ENCODE data around the gene NMD3. TPM values are rescaled to one million over a fixed set of nuclear protein-coding genes. Genes with fewer than 3 reads are reported as not detected.
A peak's percentile ranks its signal among the peaks of the same experiment; 100 is the strongest.

Gene NMD3
- polyA plus RNA-seq, 2 of the 4 experiments (the other 2 are of a cell fraction), result 53.4 to 66.5 TPM

GRCh38 chr3:161221806-161222600 lies 892 bp downstream of the NMD3 start:
- ATAC-seq (peak in 1 of 2 experiments; percentile 33; a peak in 3 of 6 replicates), FAIRE-seq (no peak), DNase-seq (ENCODE audit: low read depth in 1 of 2, low spot score in 1 of 2) (peak in 1 of 2 experiments; percentile 21)
- Histone ChIP-seq H3K4me2 (peak overlapping the region; percentile 95), H3K27ac (peak overlapping the region; percentile 89 to 97), H3K4me3 (peak overlapping the region; percentile 80), H3K4me1 (peaks cover 18% of the 10 kb centered on the region; the same call in 2 of the 3 replicates), H3K9me3 (no peaks in the 10 kb centered on the region)
- ChIA-PET POLR2A (interaction anchor here (0.6 to 0.8 kb wide), 3 partner anchors 9 to 1456 kb away, joined by 3 to 8 read pairs (median 3); no protein-coding TSS in a partner anchor), CTCF (interaction anchor here (0.7 to 2.7 kb wide), 5 partner anchors 9 to 202 kb away, joined by 3 to 13 read pairs (median 4); no protein-coding TSS in a partner anchor)
- TF ChIP-seq ATOH8 (CRISPR knock-in tag; IDR thresholded peaks at IDR 0.05; ENCODE audit: low read depth) (no peak), RFX5 (IDR thresholded peaks at IDR 0.05) (no peak), MYC (IDR thresholded peaks at IDR 0.05; ENCODE audit: borderline replicate concordance, low read length) (no peak), PHF8 (IDR thresholded peaks at IDR 0.05; ENCODE audit: borderline replicate concordance, low read depth) (no peak), MAX (IDR thresholded peaks at IDR 0.05) (no peak), POLR2AphosphoS2 (conservative IDR thresholded peaks at IDR 0.05; ENCODE audit: low read length) (no peak), E2F6 (IDR thresholded peaks at IDR 0.05; ENCODE audit: borderline replicate concordance, low read depth) (no peak), CEBPB (IDR thresholded peaks at IDR 0.05) (no peak), HES2 (IDR thresholded peaks at IDR 0.05) (no peak), ESRRA (IDR thresholded peaks at IDR 0.05; ENCODE audit: borderline replicate concordance, low read length) (no peak), NFE2L2 (conservative IDR thresholded peaks at IDR 0.05; ENCODE audit: low read length) (no peak), POLR2A (IDR thresholded peaks at IDR 0.05; ENCODE audit: low read length) (no peak), RAD21 (conservative IDR thresholded peaks at IDR 0.05 in 1 of 2, IDR thresholded peaks at IDR 0.05 in 1 of 2) (no peak), HEYL (CRISPR knock-in tag; IDR thresholded peaks at IDR 0.05) (no peak)
- WGBS (ENCODE audit: missing lambda C conversion rate), result 2% methylated on average over 19 of the region's 19 CpGs

- FAIRE-seq (no peak), ATAC-seq (no peak), DNase-seq (ENCODE audit: low read depth in 1 of 2, low spot score in 1 of 2) (no peak)
- CTCF ChIA-PET, result interaction anchor here (0.7 to 2.7 kb wide), 4 partner anchors 8 to 201 kb away, joined by 3 to 13 read pairs (median 4); no protein-coding TSS in a partner anchor
- 5% methylated on average over 2 of the region's 2 CpGs for WGBS (ENCODE audit: missing lambda C conversion rate)
- Histone ChIP-seq H3K9me3 (no peaks in the 10 kb centered on the region), H3K4me1 (peaks cover 16% of the 10 kb centered on the region; the same call in 2 of the 3 replicates), H3K4me2 (peak overlapping the region; percentile 95), H3K4me3 (peak overlapping the region; percentile 80), H3K27ac (peak overlapping the region in 1 of 2 experiments; percentile 33; a peak in 2 of 6 replicates)
- POLR2A ChIA-PET, result no interaction called here
- TF ChIP-seq FOSB (CRISPR knock-in tag; IDR thresholded peaks at IDR 0.05) (no peak), JUNB (IDR thresholded peaks at IDR 0.05) (no peak), MAX (IDR thresholded peaks at IDR 0.05) (no peak), REST (IDR thresholded peaks at IDR 0.05) (no peak), CTCF (IDR thresholded peaks at IDR 0.05) (no peak), ZFP36 (IDR thresholded peaks at IDR 0.05; ENCODE audit: borderline replicate concordance, partially characterized antibody) (no peak), PBX3 (IDR thresholded peaks at IDR 0.05) (no peak), POLR2AphosphoS2 (conservative IDR thresholded peaks at IDR 0.05; ENCODE audit: low read length) (no peak), SMC3 (IDR thresholded peaks at IDR 0.05) (no peak), CBX2 (IDR thresholded peaks at IDR 0.05; ENCODE audit: borderline replicate concordance, low read depth) (no peak), ZC3H11A (IDR thresholded peaks at IDR 0.05) (no peak), SREBF2 (IDR thresholded peaks at IDR 0.05) (no peak), ZNF302 (CRISPR knock-in tag; IDR thresholded peaks at IDR 0.05) (no peak), MAZ (IDR thresholded peaks at IDR 0.05; ENCODE audit: borderline replicate concordance, low read depth, low read length) (no peak), MYC (IDR thresholded peaks at IDR 0.05; ENCODE audit: borderline replicate concordance, low read length) (no peak), MAFK (IDR thresholded peaks at IDR 0.05; ENCODE audit: partially characterized antibody) (no peak), PHF8 (IDR thresholded peaks at IDR 0.05; ENCODE audit: borderline replicate concordance, low read depth) (no peak)
Measured at GRCh38 chr3:161222662-161223061, 1.6 kb downstream of the NMD3 start.
